ENCODE data around the gene SNORC.
"Not testable (repeated sequence)": the region's sequence is repeated elsewhere in the genome, so short reads cannot be mapped to it uniquely, and the experiment has no call there.

SNORC gene

DNA sequence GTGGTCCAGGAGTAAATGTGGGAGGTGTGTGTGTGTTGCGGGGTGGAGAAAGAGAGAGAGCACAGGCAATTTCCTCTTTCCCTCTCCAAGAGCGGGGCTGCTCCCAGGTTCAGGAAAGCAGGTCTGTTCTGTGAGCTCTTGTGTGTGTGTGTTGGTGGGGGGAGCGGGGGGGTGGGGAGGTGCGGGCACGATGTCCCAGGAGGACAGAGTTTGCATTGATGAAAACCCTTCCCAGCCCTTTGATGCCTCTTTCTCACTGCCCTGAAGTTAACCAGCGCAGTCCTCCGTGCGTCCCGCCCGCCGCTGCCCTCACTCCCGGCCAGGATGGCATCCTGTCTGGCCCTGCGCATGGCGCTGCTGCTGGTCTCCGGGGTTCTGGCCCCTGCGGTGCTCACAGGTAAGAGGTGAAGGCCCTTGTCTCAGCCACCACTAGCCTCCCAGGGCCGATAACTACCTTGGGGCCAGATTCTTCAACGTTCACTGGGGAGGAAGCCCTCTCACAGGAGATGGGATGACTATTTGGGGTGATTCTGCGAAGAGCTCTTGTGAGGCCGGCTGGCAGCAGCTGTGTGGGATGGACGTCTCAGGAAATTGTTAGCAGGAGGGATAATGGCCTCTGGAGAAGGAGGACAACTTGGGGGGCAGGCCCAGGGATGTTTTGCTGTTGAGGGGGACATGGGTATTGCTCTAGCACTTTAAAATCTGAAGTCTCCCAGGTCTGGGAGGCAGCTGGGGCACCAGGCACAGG is at the start of gene SNORC:
Gene SNORC, plus strand, starts transcription at position 247 of the 748 bp plus-strand sequence. Its CDS starts 78 bp downstream, at position 325.
- no peak for DNase-seq (ENCODE audit: extremely low spot score, insufficient read length, low read depth)
- FAIRE-seq = no peak

DNA sequence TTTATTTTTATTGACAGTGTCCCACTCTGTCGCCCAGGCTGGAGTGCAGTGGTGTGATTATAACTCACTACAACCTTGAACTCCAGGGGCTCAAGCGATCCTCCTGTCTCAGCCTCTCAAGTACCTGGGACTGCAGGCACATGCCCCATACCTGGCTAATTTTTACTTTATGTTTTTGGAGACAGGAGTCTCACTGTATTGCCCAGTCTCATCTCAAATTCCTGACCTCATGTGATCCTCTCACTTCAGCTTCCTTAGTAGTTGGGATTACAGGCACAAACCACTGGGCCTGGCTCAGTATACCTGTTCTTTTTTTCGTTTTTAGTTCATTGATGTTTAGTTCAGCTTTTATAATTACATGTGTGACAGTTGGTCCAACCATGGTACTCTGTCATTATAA is 40.1 kb upstream of the SNORC start:
- DNase-seq (ENCODE audit: extremely low spot score, insufficient read length, low read depth) = no peak
- FAIRE-seq = no peak

DNA sequence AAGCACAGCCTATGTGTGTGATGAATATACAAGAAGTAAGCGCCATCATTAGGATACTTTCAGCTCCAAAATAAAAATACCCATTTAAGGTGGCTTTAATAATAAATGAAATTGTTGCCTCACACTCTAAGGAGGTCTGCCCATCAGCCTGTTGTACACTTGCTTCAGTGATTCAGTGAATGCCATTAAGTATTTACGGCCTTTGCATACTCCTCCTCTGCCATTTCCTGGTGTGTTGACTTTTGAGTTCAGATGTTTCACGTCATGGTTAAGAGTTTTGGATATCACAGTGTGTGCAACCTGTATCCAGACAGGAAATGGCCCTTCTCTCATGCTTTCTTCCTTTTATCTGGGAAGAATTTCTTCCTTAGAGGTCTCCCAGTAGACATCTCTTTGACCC is 38.6 kb upstream of the SNORC start:
- FAIRE-seq = no peak
- no peak for DNase-seq (ENCODE audit: extremely low spot score, insufficient read length, low read depth)

DNA sequence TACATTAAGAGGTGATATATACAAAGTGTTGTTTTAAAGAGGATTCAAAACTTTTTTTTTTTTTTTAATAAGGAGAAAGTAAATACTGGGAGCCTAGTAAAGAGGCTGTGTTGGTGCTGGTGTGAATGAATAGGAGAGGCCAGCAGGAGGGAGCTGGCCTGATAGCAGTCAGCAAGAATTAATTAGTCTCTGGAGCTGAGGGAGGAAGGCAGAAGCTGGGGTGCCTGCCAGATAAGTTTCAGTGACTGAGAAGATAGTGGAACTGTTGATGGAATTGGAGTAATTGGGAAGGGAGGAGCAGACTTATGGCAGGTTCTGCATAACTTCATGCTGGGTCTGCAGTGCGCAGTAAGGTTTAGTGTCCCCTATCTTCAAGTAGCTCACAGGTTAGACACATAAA is 36.2 kb upstream of the SNORC start:
- FAIRE-seq (no peak), DNase-seq (ENCODE audit: extremely low spot score, insufficient read length, low read depth) (no peak)

DNA sequence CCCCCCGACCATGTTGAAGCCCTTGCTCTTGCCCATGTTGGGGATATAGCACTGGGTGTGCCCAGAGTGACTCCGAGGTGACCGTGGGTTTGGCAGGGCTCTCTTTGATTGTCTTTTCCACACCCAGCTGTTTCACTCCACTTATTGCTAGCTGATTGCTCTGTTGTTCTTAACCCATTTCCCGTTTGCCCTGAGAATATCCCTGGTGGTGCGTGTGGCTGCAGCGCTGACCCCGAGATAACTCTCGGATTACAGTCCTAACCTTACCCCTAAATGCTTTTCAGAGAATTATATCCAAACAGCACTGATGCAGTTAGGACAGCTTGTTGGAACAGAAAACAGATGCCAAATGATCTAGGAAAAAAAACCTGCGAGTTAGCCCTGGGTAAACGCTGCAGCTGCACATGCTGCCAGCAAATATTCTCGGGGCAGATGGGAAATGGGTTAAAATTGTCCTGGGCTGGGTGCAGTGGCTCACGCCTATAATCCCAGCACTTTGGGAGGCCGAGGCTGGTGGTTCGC is 34.3 kb upstream of the SNORC start:
- FAIRE-seq = no peak
- DNase-seq (ENCODE audit: extremely low spot score, insufficient read length, low read depth) = no peak

DNA sequence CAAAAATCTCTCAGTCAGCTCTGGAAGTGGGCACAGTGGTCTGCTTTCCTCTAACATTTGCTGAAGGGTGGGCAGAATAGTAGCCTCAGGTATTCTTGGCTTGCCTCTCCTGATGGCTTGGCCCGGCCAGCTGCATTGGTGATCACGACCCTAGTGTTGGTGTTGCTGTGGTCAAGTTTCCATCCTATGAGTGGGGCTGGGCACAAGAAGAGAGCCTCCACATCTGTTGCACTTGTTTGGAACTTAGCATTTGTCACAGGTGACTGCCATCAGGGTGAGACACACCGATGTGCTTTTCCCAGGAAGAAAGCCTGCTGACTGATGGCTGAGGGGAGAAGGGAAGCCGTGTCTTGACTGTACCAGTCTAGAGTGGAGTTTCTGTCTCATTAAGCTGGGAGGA is 33.1 kb upstream of the SNORC start:
- FAIRE-seq (no peak), DNase-seq (ENCODE audit: extremely low spot score, insufficient read length, low read depth) (no peak)

DNA sequence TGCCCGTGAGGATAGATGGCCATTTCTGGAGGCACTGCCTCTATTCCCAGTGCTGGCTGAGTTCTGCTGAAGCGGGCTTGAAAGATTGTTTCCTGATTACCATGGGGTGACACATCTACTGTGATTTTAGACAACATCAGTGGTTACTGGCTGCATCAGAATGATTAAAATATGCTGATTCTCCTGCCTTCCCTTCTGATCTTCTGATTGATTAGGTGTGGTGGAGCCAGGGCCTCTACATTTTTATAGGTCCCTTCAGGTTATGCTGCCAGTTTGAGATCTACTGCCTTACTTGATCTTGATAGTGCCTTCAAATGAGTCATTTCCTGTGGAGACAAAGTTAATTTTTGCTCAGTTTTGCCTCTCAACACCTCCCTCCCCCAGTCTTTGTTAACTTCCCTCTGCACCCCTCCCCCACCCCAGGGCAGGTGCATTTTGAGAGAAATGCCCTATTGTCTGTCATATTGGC is 31.6 kb upstream of the SNORC start:
- FAIRE-seq = peak; percentile 93
- DNase-seq (ENCODE audit: extremely low spot score, insufficient read length, low read depth) = peak; percentile 48

DNA sequence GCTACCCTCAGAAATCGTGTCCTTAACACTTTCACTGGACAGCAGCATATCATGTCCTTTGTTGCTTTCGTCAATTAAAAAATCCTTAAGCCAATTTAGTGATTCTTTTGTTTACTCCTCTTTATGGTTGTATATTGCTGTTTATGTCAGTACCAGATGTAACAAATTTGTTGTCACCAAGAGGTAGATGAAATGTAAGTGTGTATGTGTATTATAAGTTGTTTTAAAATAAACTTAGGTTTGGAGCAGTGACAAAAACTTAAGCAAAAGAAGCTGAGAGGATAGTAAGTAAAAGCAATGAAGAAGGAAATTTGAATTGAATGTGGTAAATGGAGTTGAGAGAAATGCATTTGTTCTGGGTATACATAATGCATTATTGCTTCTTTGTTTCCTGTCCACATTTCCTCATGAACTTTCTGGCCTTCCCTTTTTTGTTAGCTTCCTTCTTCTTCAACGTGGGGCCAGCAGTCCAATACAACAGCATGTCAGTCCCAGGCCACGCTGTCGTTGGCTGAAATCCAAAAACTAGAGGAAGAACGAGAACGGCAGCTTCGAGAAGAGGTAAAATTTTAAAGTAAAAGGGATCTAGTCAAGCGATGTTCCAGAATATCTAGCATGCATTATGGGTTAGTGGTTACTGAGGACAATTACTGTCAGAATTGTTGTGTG is 30.5 kb upstream of the SNORC start:
- no peak for DNase-seq (ENCODE audit: extremely low spot score, insufficient read length, low read depth)

DNA sequence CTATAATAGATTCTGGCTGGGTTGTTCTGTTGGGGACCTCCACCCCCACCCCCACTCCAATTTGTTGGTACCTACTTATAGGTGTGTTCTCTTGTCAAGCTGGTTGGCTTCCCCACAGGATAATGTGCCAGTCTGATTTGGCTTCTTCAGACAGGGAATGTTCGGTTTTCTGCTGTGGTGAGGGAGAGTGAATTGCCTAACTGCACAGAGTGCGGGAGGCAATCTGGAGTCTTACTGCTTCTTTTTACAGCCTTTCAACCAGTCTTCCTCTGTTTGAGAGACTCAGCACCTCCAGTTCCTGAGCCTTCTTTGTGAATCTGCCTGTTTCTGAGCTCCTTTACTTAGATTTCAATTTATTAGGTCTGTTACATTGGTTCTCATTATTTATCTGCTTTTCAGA is 27.4 kb upstream of the SNORC start:
- no peak for FAIRE-seq
- DNase-seq (ENCODE audit: extremely low spot score, insufficient read length, low read depth) = no peak

More for the DNA sequence above, 30.5 kb upstream of the SNORC start:
- FAIRE-seq = peak; percentile 12

DNA sequence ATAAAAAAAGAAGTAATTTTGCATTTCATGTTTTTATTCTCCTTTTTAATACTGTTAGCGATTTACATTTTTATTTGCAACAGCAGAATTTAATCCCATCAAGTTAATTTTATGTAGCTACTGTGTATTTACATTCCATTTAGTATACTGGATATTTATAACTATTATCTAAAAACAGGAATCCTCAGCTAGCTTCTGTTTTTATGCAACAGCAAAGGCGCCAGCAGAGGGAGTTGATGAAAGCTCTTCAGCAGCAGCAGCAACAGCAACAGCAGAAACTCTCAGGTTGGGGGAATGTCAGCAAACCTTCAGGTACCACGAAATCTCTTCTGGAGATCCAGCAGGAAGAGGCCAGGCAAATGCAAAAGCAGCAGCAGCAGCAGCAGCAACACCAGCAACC is 26.2 kb upstream of the SNORC start:
- FAIRE-seq (no peak), DNase-seq (ENCODE audit: extremely low spot score, insufficient read length, low read depth) (no peak)

DNA sequence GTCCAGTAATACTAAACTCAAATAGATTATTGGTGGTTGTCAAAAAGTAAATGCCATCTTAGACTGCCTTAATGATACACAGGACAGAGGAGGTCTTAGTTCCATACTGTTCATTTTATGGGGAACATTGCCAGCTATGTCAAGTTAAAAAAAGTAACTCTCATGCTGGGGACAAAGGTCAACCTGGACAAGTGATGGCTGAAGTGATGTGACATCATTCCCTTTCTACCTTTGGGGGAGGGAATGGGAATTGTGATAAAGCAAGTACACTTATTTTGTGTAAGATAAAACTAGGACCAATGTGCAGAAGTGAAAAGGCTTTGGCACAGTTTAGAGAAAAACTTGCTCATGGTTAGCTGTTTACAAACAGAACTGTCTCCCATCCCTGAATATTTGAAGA is 24.0 kb upstream of the SNORC start:
- DNase-seq (ENCODE audit: extremely low spot score, insufficient read length, low read depth) (no peak), FAIRE-seq (no peak)

DNA sequence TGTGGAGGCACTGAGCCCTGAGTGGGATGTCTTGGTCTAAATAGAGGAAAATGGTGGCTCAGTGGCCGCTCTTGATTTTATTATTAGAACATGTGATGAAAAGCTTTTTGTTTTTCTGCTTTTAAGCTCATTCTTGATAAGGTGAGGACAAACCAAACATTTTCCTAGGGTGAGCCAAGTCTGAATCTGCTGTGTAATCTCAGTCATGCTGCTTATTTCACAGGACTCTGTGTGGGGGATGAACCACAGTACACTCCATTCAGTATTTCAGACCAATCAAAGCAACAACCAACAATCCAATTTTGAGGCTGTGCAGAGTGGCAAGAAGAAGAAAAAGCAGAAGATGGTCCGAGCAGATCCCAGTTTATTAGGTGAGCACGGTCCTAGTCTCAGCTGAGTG is 20.0 kb upstream of the SNORC start:
- no peak for FAIRE-seq
- DNase-seq (ENCODE audit: extremely low spot score, insufficient read length, low read depth) = no peak

DNA sequence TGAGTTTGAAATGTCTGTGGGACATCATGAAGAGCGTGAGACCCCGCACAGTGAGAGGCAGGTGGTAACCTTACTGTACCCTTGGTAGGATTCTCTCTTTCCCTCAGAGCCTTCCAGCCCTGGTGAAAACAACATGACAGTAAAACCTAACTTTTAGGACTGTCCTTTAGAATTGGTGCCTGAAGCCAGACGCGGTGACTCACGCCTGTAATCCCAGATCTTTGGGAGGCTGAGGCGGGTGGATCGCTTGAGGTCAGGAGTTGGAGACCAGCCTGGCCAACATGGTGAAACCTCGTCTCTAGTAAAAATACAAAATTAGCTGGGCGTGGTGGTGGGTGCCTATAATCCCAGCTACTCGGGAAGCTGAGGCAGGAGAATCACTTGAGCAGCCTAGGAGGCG is 18.0 kb upstream of the SNORC start:
- FAIRE-seq; DNase-seq (ENCODE audit: extremely low spot score, insufficient read length, low read depth): not testable (repeated sequence)

DNA sequence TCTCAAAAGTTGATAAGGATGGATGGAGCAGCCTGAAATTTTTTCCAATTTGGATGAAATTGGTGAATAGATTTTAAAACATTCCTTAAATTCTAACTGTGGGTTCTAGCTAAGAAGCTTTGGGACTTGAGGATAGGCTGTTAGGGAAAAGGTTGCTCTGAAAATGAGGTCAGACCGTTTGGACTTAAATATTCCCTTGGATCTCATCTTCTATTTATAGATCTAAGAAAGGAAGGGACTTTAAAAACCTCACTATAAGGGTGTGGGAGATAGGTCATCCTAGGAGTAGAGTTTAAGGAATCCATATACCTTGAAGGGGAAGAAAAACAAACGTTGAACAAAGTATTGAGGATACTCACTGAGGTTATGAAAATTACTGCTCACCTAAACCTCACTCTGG is 17.4 kb upstream of the SNORC start:
- FAIRE-seq (no peak), DNase-seq (ENCODE audit: extremely low spot score, insufficient read length, low read depth) (no peak)

DNA sequence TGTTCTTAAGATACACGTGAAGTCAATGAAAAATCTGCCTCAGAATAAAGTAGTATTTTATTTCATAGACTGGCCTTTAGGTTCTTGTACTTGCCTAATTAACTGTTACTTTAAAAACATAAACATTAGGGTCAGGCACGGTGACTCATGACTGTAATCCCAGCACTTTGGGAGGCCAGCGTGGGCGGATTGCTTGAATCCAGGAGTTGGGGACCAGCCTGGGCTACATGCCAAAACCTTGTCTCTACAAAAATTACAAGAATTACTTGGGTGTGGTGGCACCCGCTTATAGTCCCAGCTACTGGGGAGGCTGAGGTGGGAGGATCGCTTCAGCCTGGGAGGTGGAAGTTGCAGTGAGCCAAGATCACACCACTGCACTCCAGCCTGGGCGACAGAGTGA is 16.0 kb upstream of the SNORC start:
- FAIRE-seq (no peak), DNase-seq (ENCODE audit: extremely low spot score, insufficient read length, low read depth) (no peak)

DNA sequence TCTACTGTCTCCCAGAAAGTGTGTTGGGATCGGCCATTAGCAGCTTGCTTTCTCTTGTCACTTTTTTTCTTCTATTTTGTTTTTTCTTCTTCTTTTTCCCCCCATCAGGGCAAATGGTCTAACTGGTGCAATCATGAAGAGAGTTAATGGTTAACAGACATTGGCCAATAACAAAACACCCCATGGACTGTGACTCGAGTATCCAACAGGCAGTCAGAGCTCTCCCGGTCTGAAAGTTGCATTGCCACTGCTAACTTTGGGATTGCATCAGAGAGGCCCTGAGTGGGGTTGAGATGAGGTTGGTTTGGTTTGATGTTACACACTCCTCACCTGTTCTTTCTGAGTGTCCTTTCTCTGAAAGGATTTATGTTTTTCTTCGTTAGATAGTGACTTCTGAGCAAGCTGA is 12.9 kb upstream of the SNORC start:
- DNase-seq (ENCODE audit: extremely low spot score, insufficient read length, low read depth) = no peak
- no peak for FAIRE-seq

DNA sequence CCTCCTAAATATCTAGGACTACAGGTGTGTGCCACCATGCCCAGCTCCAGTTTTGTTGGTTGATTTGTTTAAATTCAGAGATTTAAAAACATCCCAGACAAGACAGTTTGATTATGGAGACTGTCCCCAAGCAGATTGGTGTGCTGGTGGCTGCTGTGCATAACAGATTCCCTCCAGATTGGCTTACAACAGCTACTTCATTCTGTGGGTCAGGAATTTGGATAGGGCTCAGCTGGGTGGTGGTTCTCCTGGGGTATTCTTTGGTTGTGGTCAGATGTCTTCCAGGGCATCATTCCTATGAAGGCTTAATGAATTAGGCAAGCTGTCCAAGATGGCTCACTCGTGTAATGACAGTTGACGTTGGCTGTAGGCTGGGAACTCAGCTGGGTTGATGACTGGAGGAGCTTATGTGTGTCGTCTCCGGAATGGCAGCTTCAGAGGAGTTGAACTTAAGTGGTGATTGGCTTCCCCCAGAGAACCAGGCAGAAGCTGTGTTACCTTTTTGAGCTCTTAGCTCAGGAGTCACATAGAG is 10.6 kb upstream of the SNORC start:
- DNase-seq (ENCODE audit: extremely low spot score, insufficient read length, low read depth) (no peak), FAIRE-seq (no peak)

DNA sequence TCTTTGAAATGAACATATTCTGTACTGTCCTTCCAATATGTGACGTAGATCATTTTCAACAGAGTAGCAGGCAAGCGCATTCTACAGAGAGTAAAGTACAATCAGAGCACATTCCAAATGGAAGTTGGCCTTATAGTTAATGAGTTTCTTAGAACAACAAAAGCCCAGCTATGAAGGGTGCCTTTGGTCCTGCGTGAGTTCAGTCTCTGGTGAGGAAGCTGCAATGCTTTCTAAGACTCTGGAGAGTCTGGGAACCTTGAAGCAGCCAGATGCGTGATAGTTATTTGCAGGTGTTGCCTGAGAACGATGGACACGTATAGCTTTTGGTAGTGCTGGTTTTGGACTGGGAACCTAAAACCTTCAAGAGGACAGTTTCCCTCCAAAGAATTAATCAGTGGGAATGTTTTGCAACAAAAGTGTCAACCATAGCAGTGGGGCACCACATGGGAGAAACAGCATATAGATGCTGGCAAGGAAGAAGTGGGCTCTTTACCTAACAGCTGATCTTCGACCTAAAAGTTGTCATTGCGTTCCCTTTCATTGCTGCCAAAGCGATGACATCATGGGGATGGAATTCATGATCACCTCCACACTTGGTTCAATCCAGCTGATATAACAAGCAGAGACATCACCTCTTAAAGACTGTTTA is 9.3 kb upstream of the SNORC start:
- no peak for FAIRE-seq
- no peak for DNase-seq (ENCODE audit: extremely low spot score, insufficient read length, low read depth)

DNA sequence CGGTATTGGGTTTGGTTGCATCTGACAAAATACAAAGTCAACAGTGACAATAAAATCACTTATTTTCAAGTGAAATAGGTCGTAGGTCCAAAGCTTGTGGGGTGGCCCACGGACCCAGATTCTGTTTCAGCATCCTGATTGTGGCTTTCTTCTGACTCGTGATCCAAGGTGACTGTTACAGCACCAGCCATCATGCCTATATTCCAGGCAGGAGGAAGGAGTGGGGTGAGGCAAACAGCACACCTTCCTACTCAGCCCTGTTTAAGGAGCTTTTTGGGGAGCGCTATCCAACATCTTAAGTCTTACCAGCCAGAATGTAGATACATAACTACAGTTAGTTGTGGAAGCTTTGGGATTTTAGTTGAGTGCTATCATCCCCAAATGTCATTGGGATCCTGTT is 8.7 kb upstream of the SNORC start:
- DNase-seq (ENCODE audit: extremely low spot score, insufficient read length, low read depth) = no peak
- FAIRE-seq = no peak

DNA sequence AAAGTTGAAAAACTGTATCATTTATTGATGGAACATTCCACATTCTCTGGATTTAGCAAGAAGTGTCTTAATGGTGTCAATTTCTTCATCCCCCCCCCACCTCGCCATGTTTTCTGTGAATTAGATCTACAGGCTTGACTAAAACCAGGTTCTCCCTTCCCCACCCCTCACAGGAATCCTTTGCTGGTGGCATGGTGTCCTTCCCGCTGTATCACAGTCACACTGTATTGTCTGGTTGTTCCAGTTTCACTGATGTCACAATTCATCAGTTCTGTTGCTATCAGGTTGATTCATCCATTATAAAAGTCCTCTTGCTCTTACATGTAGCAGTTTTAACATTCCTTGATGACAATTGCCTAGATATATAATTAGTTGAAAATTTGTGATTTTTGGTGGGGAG is 6.1 kb upstream of the SNORC start:
- FAIRE-seq (no peak), DNase-seq (ENCODE audit: extremely low spot score, insufficient read length, low read depth) (no peak)

DNA sequence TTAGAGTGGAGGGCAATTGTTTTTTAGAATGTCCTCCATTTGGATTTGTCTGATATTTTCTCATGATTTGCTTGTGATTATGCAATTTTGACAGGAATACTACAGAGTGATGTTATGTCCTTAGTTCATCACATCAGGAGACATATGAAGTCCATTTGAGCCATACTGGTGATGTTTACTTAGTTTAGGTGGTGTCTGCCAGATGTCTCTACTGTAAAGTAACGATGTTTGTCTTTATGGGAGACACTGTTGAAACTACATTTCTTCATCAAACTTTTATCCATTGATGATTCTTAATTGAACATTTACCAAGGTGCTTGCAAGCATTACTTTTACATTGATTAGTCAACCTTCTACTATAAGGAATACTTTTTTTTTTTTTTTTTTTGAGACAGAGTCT is 4.9 kb upstream of the SNORC start:
- DNase-seq (ENCODE audit: extremely low spot score, insufficient read length, low read depth) (no peak), FAIRE-seq (no peak)
